VCaP (cell line): ENCODE measurements around the gene ITGB6.

Source experiments
- H3K27ac ChIP-seq: fragments of 450-650 bp; 2 replicates; pipeline ENCODE4 v1.5.1; 2017
- CTCF ChIP-seq: fragments of 450-650 bp; conservative IDR thresholded peaks from 2 replicates; pipeline ENCODE4 v1.5.1; 2017; ENCODE audit warnings: mild to moderate bottlenecking, moderate library complexity

ITGB6 gene

GRCh38 chr2:160110674-160111239 lies 89.3 kb downstream of the ITGB6 start:
- TF ChIP-seq CTCF = no peak
- no peak overlapping the region for H3K27ac ChIP-seq

- peak; percentile 85 for TF ChIP-seq CTCF
Measured at GRCh38 chr2:160109939-160110673, 90.0 kb downstream of the ITGB6 start.

GRCh38 chr2:160109243-160109642 lies 90.8 kb downstream of the ITGB6 start:
- TF ChIP-seq CTCF = no peak
- H3K27ac ChIP-seq = no peak overlapping the region

More at GRCh38 chr2:160109939-160110673, 90.0 kb downstream of the ITGB6 start:
- no peak overlapping the region for H3K27ac ChIP-seq

GRCh38 chr2:160108646-160109045 lies 91.4 kb downstream of the ITGB6 start:
- no peak overlapping the region for H3K27ac ChIP-seq
- TF ChIP-seq CTCF = no peak

GRCh38 chr2:160105366-160105765 lies 94.7 kb downstream of the ITGB6 start:
- no peak overlapping the region for H3K27ac ChIP-seq
- no peak for TF ChIP-seq CTCF

GRCh38 chr2:160104115-160104514 lies 96.0 kb downstream of the ITGB6 start:
- no peak for TF ChIP-seq CTCF
- no peak overlapping the region for H3K27ac ChIP-seq

- no peak for TF ChIP-seq CTCF
Measured at GRCh38 chr2:160097326-160097725, 102.7 kb downstream of the ITGB6 start.

More at GRCh38 chr2:160097326-160097725, 102.7 kb downstream of the ITGB6 start:
- no peak overlapping the region for H3K27ac ChIP-seq
